C4-2B (cell line): ENCODE results near the gene SLC6A11.

Experiments
- H3K27ac ChIP-seq: fragments of 450-650 bp; 2 replicates; pipeline ENCODE4 v1.5.1; 2017
- CTCF ChIP-seq: fragments of 450-650 bp; conservative IDR thresholded peaks from 2 replicates; pipeline ENCODE4 v1.5.1; 2017; ENCODE audit warnings: mild to moderate bottlenecking
- ZFX ChIP-seq: fragments of 450-650 bp; IDR thresholded peaks from 2 replicates; pipeline ENCODE4 v1.6.1; 2017

SLC6A11 gene

GRCh38 chr3:10855083-10855870, 39.2 kb downstream of the SLC6A11 start:
- no peak overlapping the region for H3K27ac ChIP-seq
- TF ChIP-seq ZFX (no peak), CTCF (no peak)

GRCh38 chr3:10855871-10856662, 40.0 kb downstream of the SLC6A11 start:
- no peak overlapping the region for H3K27ac ChIP-seq
- TF ChIP-seq CTCF, result no peak
- TF ChIP-seq ZFX, result no peak

- TF ChIP-seq CTCF (no peak), ZFX (no peak)
- no peak overlapping the region for H3K27ac ChIP-seq
Measured at GRCh38 chr3:10857235-10857634, 41.2 kb downstream of the SLC6A11 start.

GRCh38 chr3:10858091-10858490, 42.1 kb downstream of the SLC6A11 start:
- TF ChIP-seq CTCF (no peak), ZFX (no peak)
- no peak overlapping the region for H3K27ac ChIP-seq

GRCh38 chr3:10867384-10867783, 51.4 kb downstream of the SLC6A11 start:
- H3K27ac ChIP-seq, result no peak overlapping the region
- TF ChIP-seq ZFX (no peak), CTCF (no peak)

- no peak for TF ChIP-seq ZFX
- TF ChIP-seq CTCF, result no peak
- no peak overlapping the region for H3K27ac ChIP-seq
Measured at GRCh38 chr3:10869460-10869859, 53.4 kb downstream of the SLC6A11 start.

- H3K27ac ChIP-seq, result no peak overlapping the region
- TF ChIP-seq ZFX (no peak), CTCF (no peak)
Measured at GRCh38 chr3:10870296-10870695, 54.3 kb downstream of the SLC6A11 start.
